Astrocyte of the spinal cord (primary cell): ENCODE results near the gene PAX9.

Source experiments
- DNase-seq: peaks from one replicate; pipeline ENCODE4 v3.0.0; 2011; ENCODE audit warnings: low read depth, low spot score
- H3K4me3 ChIP-seq: 2 replicates; pipeline ENCODE4 v1.5.1; 2011; ENCODE audit warnings: low read depth, mild to moderate bottlenecking, low read length, moderate library complexity
- CTCF ChIP-seq: IDR thresholded peaks from 2 replicates; pipeline ENCODE4 v1.5.1; 2012; ENCODE audit warnings: low read depth, mild to moderate bottlenecking, low read length, inconsistent platforms
- in situ Hi-C: cut with HindIII; loops from 2 replicates; pipeline ENCODE4 v1.10.0; 2017; ENCODE audit warnings: low sequenced_read_pairs

PAX9 gene

DNA sequence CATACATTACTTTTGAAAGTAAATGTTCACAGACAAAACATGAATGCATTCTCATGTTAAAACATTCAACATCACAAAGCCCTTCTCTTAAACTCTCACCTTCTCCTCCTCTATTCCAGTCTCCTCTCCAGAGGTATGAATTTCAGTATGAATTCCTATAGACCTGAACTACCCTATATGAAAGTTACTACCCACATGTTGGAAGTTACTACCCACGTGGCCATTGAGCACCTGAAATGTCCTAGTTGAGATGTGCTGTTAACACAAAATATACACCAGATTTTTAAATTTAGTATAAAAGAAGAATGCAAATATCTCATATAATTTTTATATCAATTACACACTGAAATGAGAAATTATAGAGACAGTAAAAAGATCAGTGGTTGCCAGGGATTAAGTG lies 60.2 kb downstream of the PAX9 start:
- H3K4me3 ChIP-seq, result no peak overlapping the region
- no peak for DNase-seq
- in situ Hi-C loops, result no loop called here
- no peak for TF ChIP-seq CTCF

DNA sequence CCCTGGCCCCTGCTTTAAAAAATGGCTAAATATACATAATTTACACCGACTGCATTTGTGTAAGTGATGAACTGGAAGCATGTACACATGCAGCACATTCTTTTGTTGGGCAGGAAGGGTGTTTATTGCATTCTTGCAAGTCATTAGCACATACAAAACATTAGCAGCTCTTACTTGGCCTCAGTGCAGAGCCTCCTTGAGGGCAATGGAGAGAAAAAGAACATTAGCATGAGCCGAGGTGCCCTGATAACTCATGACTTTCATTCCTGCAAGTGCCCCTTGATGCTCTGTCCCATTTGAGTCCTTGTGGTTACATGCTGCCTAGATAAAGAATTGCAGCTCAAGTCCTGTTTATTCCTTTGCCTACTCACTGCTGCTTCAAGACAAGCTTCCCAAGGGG lies 61.9 kb downstream of the PAX9 start:
- TF ChIP-seq CTCF, result no peak
- no peak for DNase-seq
- H3K4me3 ChIP-seq, result no peak overlapping the region
- in situ Hi-C loops, result no loop called here

DNA sequence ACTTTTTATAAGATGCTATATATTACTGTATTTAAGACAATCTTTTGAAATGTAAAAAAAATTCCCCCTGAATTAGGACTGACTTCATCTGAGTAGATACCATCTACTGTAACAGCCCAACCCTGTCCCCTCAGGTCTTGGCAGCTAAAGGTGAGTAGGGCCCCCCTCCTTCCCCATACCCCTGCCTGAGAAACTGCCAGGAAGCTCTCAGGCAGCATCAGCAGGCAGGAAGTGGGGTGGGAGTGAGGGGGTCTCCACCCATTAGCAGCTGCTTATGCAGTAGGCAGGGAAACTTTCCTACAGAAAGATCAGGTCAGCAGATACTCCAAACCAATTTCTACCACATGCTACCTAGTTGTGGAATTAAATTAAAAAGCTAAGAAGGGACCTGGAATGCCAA lies 62.5 kb downstream of the PAX9 start:
- in situ Hi-C loops, result no loop called here
- no peak for DNase-seq
- TF ChIP-seq CTCF, result no peak
- H3K4me3 ChIP-seq, result no peak overlapping the region

- TF ChIP-seq CTCF, result no peak
- in situ Hi-C loops, result no loop called here
- no peak overlapping the region for H3K4me3 ChIP-seq
- DNase-seq, result no peak
These were observed 64.5 kb downstream of the PAX9 start for GRCh38 chr14:36726128-36726527.
